IMR-90 (cell line): ENCODE measurements around the gene BARX1. TPM values are rescaled to one million over a fixed set of nuclear protein-coding genes. Genes with fewer than 3 reads are reported as not detected.

Source experiments
- ATAC-seq: fragments of 200-7000 bp; cut with Tn5 transposase; 2 replicates; pipeline ENCODE4 v1.9.1; 2020; ENCODE audit warnings: low read depth, mild to moderate bottlenecking, moderate library complexity
- BruUV-seq: library from RNA; stranded (reverse); fragments of 400-500 nt; replicated peaks from 2 replicates; lab custom pipeline; 2021; lab: Mats Ljungman, UMichigan
- CTCF ChIA-PET: fragments of 300-600 bp; formaldehyde crosslinking; extraction: SDS; loops from one replicate; lab custom pipeline; 2021; ENCODE audit warnings: antibody characterized with exemption; lab: Yijun Ruan, JAX
- POLR2A ChIA-PET: fragments of 300-600 bp; sonication (Branson Sonifier 250); formaldehyde crosslinking; loops from one replicate; lab custom pipeline; 2022; ENCODE audit warnings: antibody characterized with exemption; ENCODE audit not compliant: unreplicated experiment; lab: Charles Lee
- DNase-seq: peaks from one replicate; pipeline ENCODE4 v3.0.0; 2013
- H2AFZ ChIP-seq: replicated peaks from 2 replicates; pipeline ENCODE3; 2013; ENCODE audit warnings: low read length, mild to moderate bottlenecking; ENCODE audit not compliant: poor library complexity
- H2AK5ac ChIP-seq: 2 replicates; pipeline ENCODE4 v1.6.1; 2013; ENCODE audit warnings: low read depth, low read length, inconsistent platforms
- H2AK9ac ChIP-seq: replicated peaks from 2 replicates; pipeline ENCODE3; 2013; ENCODE audit warnings: mild to moderate bottlenecking, low read depth, low read length, moderate library complexity; ENCODE audit not compliant: poor library complexity
- H2BK120ac ChIP-seq: 2 replicates; pipeline ENCODE4 v1.6.1; 2013; ENCODE audit warnings: low read depth, low read length, inconsistent platforms
- H2BK15ac ChIP-seq: 3 replicates; pipeline ENCODE4 v1.6.1; 2013; ENCODE audit warnings: low read depth, low read length, inconsistent platforms
- H2BK20ac ChIP-seq: 2 replicates; pipeline ENCODE4 v1.6.1; 2013; ENCODE audit warnings: low read depth, mild to moderate bottlenecking, inconsistent platforms, low read length, moderate library complexity
- H2BK5ac ChIP-seq: 2 replicates; pipeline ENCODE4 v1.6.1; 2013; ENCODE audit warnings: mild to moderate bottlenecking, low read depth, low read length, inconsistent platforms; ENCODE audit not compliant: poor library complexity, severe bottlenecking
- H3K14ac ChIP-seq: replicated peaks from 2 replicates; pipeline ENCODE4 v1.6.1; 2013; ENCODE audit warnings: low read depth, low read length, inconsistent platforms
- H3K18ac ChIP-seq: 2 replicates; pipeline ENCODE4 v1.6.1; 2013; ENCODE audit warnings: low read depth, low read length, control low read depth
- H3K23ac ChIP-seq: 2 replicates; pipeline ENCODE4 v1.6.1; 2013; ENCODE audit warnings: low read depth, low read length, inconsistent platforms
- H3K27ac ChIP-seq: 2 replicates; pipeline ENCODE4 v1.5.1; 2013; ENCODE audit warnings: mild to moderate bottlenecking, control low read depth, low read length; ENCODE audit not compliant: insufficient read depth
- H3K27me3 ChIP-seq: 2 replicates; pipeline ENCODE4 v1.6.1; 2013; ENCODE audit warnings: low read length; ENCODE audit not compliant: control insufficient read depth, insufficient read depth
- H3K36me3 ChIP-seq: 2 replicates; pipeline ENCODE4 v1.6.1; 2013; ENCODE audit warnings: low read length, mixed read lengths; ENCODE audit not compliant: control insufficient read depth, insufficient read depth
- H3K4ac ChIP-seq: 2 replicates; pipeline ENCODE4 v1.6.1; 2013; ENCODE audit warnings: low read depth, low read length, inconsistent platforms
- H3K4me1 ChIP-seq: 2 replicates; pipeline ENCODE4 v1.6.1; 2013; ENCODE audit warnings: low read length, mixed read lengths; ENCODE audit not compliant: control insufficient read depth, insufficient read depth
- H3K4me2 ChIP-seq: 2 replicates; pipeline ENCODE4 v1.6.1; 2013; ENCODE audit warnings: low read depth, mild to moderate bottlenecking, control low read depth, low read length, moderate library complexity
- H3K4me3 ChIP-seq: 2 replicates; pipeline ENCODE4 v1.5.1; 2013; ENCODE audit warnings: low read depth, mild to moderate bottlenecking, control low read depth, low read length, moderate library complexity; ENCODE audit not compliant: insufficient read depth
- H3K56ac ChIP-seq: 2 replicates; pipeline ENCODE4 v1.6.1; 2013; ENCODE audit warnings: low read length, inconsistent platforms; ENCODE audit not compliant: insufficient read depth; ENCODE audit errors: extremely low read depth
- H3K79me1 ChIP-seq, 2 experiments: 2 replicates each; pipeline ENCODE4 v1.6.1; 2013; ENCODE audit warnings: low read length in 2 of 2, inconsistent platforms in 1 of 2, low read depth in 1 of 2
- H3K9ac ChIP-seq: 2 replicates; pipeline ENCODE4 v1.6.1; 2013; ENCODE audit warnings: low read depth, low read length, control low read depth
- H3K9me1 ChIP-seq: 2 replicates; pipeline ENCODE4 v1.6.1; 2013; ENCODE audit warnings: low read length, inconsistent platforms; ENCODE audit not compliant: insufficient read depth
- H3K9me3 ChIP-seq: 2 replicates; pipeline ENCODE4 v1.6.1; 2013; ENCODE audit warnings: low read length; ENCODE audit not compliant: control insufficient read depth, insufficient read depth
- H4K20me1 ChIP-seq: 2 replicates; pipeline ENCODE4 v1.6.1; 2013; ENCODE audit warnings: low read length, inconsistent platforms; ENCODE audit not compliant: insufficient read depth
- H4K5ac ChIP-seq: 2 replicates; pipeline ENCODE4 v1.6.1; 2013; ENCODE audit warnings: mild to moderate bottlenecking, low read depth, low read length, control low read depth
- H4K8ac ChIP-seq, 2 experiments: 2 replicates each; pipeline ENCODE4 v1.6.1; 2013; ENCODE audit warnings: low read depth in 2 of 2, low read length in 2 of 2, control low read depth in 1 of 2, inconsistent platforms in 1 of 2
- H4K91ac ChIP-seq: 2 replicates; pipeline ENCODE4 v1.6.1; 2013; ENCODE audit warnings: low read depth, low read length, inconsistent platforms; ENCODE audit not compliant: insufficient read depth
- BHLHE40 ChIP-seq: fragments of 150-350 bp; IDR thresholded peaks from 2 replicates; pipeline ENCODE4 v1.6.1; 2016; ENCODE audit warnings: mild to moderate bottlenecking, low read depth, low read length
- CEBPB ChIP-seq: IDR thresholded peaks from 2 replicates; pipeline ENCODE4 v1.6.1; 2012; ENCODE audit warnings: low read depth, low read length, improper control_type of control experiment
- CTCF ChIP-seq: conservative IDR thresholded peaks from 2 replicates; pipeline ENCODE4 v1.5.1; 2012; ENCODE audit warnings: mild to moderate bottlenecking, low read depth, low read length, improper control_type of control experiment
- MAFK ChIP-seq: IDR thresholded peaks from 2 replicates; pipeline ENCODE4 v1.6.1; 2012; ENCODE audit warnings: low read depth, low read length, improper control_type of control experiment
- MAZ ChIP-seq: IDR thresholded peaks from 2 replicates; pipeline ENCODE4 v1.6.1; 2012; ENCODE audit warnings: low read depth, mild to moderate bottlenecking, low read length, improper control_type of control experiment, moderate library complexity, borderline replicate concordance
- MXI1 ChIP-seq: IDR thresholded peaks from 2 replicates; pipeline ENCODE4 v1.6.1; 2012; ENCODE audit warnings: low read depth, mild to moderate bottlenecking, low read length, moderate library complexity, borderline replicate concordance
- NFE2L2 ChIP-seq: fragments of 150-350 bp; IDR thresholded peaks from 2 replicates; pipeline ENCODE4 v1.6.1; 2016; ENCODE audit warnings: low read depth, mild to moderate bottlenecking, low read length
- RCOR1 ChIP-seq: IDR thresholded peaks from 2 replicates; pipeline ENCODE4 v1.6.1; 2012; ENCODE audit warnings: mild to moderate bottlenecking, low read length, improper control_type of control experiment; ENCODE audit not compliant: insufficient replicate concordance
- RFX5 ChIP-seq: IDR thresholded peaks from 2 replicates; pipeline ENCODE4 v1.8.0; 2012; ENCODE audit warnings: low read depth, mild to moderate bottlenecking, low read length, moderate library complexity
- WGBS, 2 experiments: methylation state at CpG; one replicate each; pipeline versions ENCODE4 v1.1.5 to v1.1.7; 2013; ENCODE audit warnings: missing lambda C conversion rate in 2 of 2; ENCODE audit not compliant: insufficient read length in 1 of 2; ENCODE audit errors: extremely low coverage in 2 of 2; 5-methylcytosine and 5-hydroxymethylcytosine counted together
- dilution Hi-C: fragments of 300-500 bp; cut with HindIII; formaldehyde crosslinking; loops from one replicate; pipeline ENCODE4 v1.14.3; 2018; ENCODE audit warnings: low sequenced_read_pairs; ENCODE audit not compliant: unreplicated experiment
- in situ Hi-C: fragments of 300-500 bp; cut with MboI; formaldehyde crosslinking; loops from 3 replicates; pipeline ENCODE4 v1.14.3; 2019; ENCODE audit warnings: low sequenced_read_pairs, inconsistent platforms, mixed read lengths
- intact Hi-C: fragments of 100-400 bp; cut with micrococcal nuclease; formaldehyde crosslinking; loops from 2 replicates; pipeline ENCODE4 v1.10.0; 2022
- polyA plus RNA-seq, 3 experiments: library from polyadenylated mRNA; depleted of rRNA; stranded (reverse); fragments of >200 nt; gene quantifications; 2 replicates each; pipeline ENCODE4 v1.2.3, GENCODE V29; 2012; ENCODE audit warnings: low replicate concordance in 1 of 3
- total RNA-seq: library from RNA; depleted of rRNA; stranded (reverse); fragments of >200 nt; gene quantifications from 2 replicates; pipeline ENCODE4 v1.2.3, GENCODE V29; 2012

The BARX1 gene
- total and polyA plus RNA-seq, 2 of the 4 experiments (the other 2 are of a cell fraction), result not detected

GRCh38 chr9:93962017-93962416 is 6.9 kb upstream of the BARX1 start:
- WGBS, 2 experiments, result no CpG with 5 or more reads among the region's 1 CpG

More at GRCh38 chr9:93962017-93962416, 6.9 kb upstream of the BARX1 start:
- BruUV-seq, result no TSS peak
- H3K27ac ChIP-seq, result no peak overlapping the region
- no peak overlapping the region for H3K18ac ChIP-seq
- H3K4me1 ChIP-seq, result peaks cover 1% of the 10 kb centered on the region; the same call in 1 of the 2 replicates
- no peak overlapping the region for H2BK20ac ChIP-seq
- no peaks in the 10 kb centered on the region for H3K9me1 ChIP-seq
- H3K79me1 ChIP-seq, result no peaks in the 10 kb centered on the region
- no peak overlapping the region for H2BK15ac ChIP-seq
- no peak overlapping the region for H3K23ac ChIP-seq
- H3K4me2 ChIP-seq, result no peak overlapping the region
- H2AK9ac ChIP-seq, result no peak overlapping the region
- intact Hi-C loops, result loop anchor here (5.0 to 10.0 kb wide), 3 partner anchors 135 to 797 kb away; no protein-coding TSS in a partner anchor
- H4K5ac ChIP-seq, result no peak overlapping the region
- dilution Hi-C loops, result no loop called here
- no peak overlapping the region for H3K56ac ChIP-seq
- H3K36me3 ChIP-seq, result no peaks in the 10 kb centered on the region
- no peak overlapping the region for H2BK5ac ChIP-seq
- no peak overlapping the region for H3K4me3 ChIP-seq
- in situ Hi-C loops, result loop anchor here (5.0 to 25.0 kb wide), 3 partner anchors 270 to 800 kb away; no protein-coding TSS in a partner anchor
- H3K27me3 ChIP-seq, result peaks cover 60% of the 10 kb centered on the region
- no peak overlapping the region for H3K9ac ChIP-seq
- no peak for ATAC-seq
- POLR2A ChIA-PET, result no interaction called here
- no peak overlapping the region for H2AFZ ChIP-seq
- no peak for DNase-seq
- H4K8ac ChIP-seq, result no peak overlapping the region
- CTCF ChIA-PET, result interaction anchor here (1.3 kb wide), 1 partner anchor 279 kb away, joined by 6 read pairs; no protein-coding TSS in a partner anchor
- no peaks in the 10 kb centered on the region; the same call in none of the 2 replicates for H4K20me1 ChIP-seq
- H3K14ac ChIP-seq, result no peak overlapping the region
- no peak overlapping the region for H4K91ac ChIP-seq
- no peak overlapping the region for H3K4ac ChIP-seq
- no peaks in the 10 kb centered on the region; the same call in 1 of the 2 replicates for H3K9me3 ChIP-seq
- TF ChIP-seq CEBPB (no peak), MAZ (no peak), RCOR1 (no peak), CTCF (no peak), NFE2L2 (no peak), RFX5 (no peak), MXI1 (no peak), BHLHE40 (no peak), MAFK (no peak)
- no peak overlapping the region for H2BK120ac ChIP-seq
- H2AK5ac ChIP-seq, result no peak overlapping the region
